ENCODE measurements around the gene FAM163A.
"Not testable (repeated sequence)": the region's sequence is repeated elsewhere in the genome, so short reads cannot be mapped to it uniquely, and the experiment has no call there.

FAM163A gene

DNA sequence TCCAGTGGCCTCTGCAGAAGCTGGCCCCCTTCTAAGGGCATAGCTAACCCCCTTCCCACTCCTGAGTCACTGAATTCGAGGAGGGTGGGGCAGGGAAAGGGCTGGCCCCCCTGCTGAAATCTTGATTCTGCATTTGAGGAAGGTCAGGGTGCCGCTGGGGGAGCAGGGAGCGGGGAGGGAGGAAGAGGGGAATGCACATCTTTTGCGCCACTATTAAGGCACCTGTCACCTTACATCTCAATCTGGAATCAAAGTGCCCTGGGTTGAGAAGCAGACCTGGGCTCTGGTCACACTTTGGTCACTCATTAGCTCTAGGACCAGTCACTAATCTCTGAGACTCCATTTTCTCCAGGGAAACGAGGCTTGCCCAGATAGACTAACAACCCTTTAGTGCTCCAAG lies 72.5 kb downstream of the FAM163A start:
- DNase-seq (ENCODE audit: low read depth in 2 of 2) = no peak

DNA sequence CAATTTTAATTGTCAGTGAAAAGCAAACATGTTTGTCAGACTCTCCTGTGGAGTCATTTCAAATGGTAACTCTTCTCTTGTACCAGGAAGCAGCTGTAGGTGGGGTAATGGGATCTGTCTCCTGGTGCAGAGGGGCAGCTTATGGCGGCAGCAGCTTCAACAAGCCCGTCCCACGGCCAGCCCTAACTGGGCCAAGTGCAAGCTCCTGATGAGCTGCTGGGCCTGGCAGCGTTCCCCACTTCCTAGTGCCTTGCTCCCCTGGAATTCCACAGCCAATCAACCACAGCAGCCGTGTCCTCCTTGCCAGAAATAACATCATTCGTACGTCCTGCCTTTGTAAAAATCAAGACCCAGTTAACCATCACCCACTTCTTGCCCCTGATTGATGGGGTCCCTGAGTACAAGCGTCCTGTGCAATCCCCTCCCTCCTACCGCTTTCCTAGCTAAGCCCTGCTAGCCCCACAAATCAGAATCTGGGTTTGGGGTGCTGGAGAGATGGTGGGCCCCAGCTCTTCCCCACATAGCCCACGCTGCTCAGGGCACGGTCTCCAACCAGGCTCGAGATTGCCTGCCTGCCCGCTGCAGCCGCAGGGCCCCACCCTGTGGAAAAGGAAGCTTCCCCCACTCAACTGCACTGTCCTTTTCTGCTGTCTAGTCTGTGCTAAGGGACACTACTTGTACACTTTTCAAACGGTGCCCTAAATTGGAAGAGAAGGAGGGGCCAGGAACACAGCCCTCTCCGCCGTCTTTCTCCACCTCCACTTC lies 73.3 kb downstream of the FAM163A start:
- DNase-seq (ENCODE audit: low read depth in 2 of 2) = no peak

DNA sequence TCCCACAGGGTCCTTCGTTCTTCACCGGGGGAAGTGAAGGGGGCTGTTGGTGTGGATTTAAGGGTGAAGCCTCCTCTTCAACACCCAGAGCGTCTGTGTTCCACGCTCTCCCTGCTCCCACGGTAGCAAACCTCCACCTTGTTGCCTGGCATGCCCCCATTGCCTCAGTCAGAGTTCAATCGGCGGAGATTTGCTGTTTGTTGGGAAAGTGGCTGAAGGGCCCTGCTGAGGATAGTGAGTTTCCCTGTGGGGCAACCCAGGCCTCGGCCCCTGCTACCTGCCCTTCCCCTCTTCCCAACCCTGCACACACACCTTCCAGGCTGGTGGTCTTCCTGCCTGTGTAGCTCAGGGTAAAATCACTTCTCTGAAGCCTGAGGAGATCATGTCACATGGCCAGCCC lies 74.0 kb downstream of the FAM163A start:
- no peak for DNase-seq (ENCODE audit: low read depth in 2 of 2)

DNA sequence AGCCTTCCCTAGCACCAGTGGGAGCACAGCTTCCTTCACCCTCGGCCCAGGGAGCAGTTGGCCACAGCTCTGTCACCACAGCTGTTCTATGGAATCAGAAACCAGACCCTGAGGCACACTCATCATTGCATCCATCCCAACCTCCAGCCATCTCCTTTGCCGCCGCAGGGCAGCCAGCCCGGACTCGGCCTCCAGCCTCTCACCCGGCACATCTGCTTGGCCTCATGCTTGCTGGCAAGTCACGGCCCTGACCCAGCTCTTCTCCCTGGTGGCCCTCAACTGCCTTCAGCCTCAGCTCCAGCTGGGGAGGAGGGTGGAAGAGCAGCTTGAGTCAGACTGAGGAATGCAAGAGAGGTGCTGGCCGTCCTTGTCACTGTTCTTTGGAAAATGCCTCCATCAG lies 74.7 kb downstream of the FAM163A start:
- DNase-seq (ENCODE audit: low read depth in 2 of 2) = no peak

DNA sequence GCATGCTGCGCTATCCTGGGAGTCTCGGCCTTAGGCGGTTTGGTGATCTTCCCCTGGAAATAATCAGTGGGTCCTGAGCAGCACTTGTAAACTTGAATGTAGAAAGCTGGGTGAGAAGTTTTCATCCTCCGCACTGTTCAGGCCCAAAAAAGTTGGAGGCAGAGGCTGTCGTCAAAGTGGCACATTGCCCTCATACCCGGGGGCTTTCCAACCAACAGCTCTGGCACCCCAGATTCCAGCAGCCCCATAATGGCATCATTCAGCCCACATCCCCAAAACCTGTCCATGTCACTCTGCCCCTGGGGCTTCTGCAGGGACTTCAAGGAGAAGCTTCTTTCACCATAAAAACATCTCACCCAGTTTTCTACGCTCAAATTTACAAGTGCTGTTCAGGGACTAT lies 75.2 kb downstream of the FAM163A start:
- DNase-seq (ENCODE audit: low read depth in 2 of 2) = no peak

DNA sequence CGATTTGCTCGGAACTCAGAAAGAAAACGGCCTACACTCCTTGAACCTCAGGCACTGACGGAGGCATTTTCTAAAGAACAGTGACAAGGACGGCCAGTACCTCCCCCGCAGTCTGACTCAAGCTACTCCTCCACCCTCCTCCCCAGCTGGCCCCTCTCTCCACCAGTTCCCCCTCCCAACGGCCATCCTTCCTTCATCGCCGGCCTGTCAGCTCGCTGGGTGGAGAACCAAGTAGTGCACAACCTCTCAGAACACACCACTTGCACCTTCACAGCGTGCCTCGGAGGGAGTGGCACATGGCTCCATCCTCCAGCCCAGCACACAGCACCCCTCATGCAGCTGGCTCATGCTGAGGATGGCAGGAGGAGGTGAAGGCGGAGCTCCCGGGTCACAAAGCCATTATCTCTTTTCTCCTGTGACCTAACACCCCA lies 75.7 kb downstream of the FAM163A start:
- DNase-seq (ENCODE audit: low read depth in 2 of 2) = no peak

DNA sequence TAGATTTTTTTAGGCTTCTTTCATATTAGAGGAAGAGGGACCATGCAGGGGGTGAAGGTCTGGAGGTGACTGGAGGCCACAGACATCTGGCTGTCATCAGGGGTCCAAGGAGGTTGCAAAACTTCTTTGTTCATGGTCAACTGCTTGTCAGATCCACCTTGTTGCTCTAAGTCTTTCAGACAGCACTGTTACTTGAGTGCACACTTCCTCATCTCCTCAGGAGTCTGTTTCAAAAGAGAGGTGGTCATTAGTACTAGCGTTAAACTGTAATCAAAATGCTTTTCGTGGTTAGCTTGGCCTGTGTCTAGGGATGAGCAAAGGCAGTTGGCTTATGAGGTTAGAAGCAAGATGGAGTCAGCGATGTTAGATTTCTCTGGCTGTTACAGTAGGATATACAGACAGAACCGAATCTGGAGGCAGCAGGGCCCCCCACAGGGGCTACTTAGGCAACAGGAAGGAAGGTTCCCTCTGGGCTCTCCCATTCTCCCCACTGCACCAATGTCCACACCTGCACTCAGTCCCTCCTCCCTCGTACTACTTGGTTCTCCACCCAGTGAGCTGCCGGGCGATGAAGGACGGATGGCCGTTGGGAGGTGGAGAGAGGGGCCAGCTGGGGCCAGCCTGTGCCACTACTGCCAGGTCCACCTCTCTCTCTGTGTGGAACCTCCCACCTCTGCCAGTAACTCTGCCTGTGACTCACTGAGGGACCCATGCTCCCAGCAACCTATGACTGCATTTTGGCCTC lies 77.3 kb downstream of the FAM163A start:
- DNase-seq (ENCODE audit: low read depth in 2 of 2) = no peak

DNA sequence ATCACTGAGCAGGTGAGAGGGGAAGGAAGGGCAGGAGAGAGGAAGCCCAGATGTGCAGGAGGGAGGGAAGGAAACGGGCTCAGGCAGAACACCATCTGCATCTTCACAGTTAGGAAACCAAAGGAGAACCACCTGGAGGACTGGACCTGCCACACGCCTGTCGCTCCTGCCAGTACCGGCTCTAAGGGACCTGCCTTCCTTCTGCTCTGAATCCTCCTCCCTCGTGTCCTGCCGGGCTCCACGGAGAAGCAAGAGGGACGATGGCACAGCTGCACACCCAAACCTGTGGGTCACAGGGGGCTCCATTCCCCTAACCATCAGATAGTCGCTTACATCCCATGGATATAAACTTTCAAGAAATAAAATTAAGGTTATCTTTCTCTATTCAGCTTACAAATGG lies 78.4 kb downstream of the FAM163A start:
- no peak for DNase-seq (ENCODE audit: low read depth in 2 of 2)

DNA sequence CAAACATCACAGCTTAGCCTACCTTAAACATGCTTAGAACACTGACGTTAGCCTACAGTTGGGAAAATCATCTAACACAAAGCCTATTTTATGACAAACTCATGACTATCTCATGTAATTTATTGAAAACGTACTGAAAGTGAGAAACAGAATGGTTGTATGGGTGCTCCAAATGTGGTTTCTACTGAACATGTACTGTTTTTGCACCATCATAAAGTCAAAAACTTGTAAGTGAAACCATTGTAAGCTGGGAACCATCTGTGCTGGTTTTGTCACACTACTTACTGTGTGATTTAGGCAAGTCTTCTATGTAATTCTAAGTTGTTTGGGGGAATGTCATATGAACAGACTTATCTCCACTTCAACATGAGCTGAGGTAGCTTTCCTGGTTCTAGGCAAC lies 79.0 kb downstream of the FAM163A start:
- DNase-seq (ENCODE audit: low read depth in 2 of 2) = no peak

DNA sequence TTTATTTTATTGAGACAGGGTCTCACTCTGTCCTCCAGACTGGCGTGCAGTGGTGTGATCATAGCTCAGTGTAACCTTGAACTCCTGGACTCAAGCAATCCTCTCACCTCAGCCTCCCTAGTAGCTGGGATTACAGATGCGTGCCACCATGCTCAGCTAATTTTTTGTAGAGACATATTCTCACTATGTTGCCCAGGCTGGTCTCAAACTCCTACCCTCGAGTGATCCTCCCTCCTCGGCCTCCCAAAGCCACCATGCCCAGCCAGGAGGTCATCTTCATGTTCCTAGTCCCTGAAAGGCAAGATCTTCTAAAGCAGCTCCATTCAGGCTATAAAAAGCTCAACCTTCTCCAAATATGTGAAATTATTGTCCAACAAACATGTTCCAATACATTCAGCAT lies 80.6 kb downstream of the FAM163A start:
- DNase-seq (ENCODE audit: low read depth in 2 of 2) = no peak

DNA sequence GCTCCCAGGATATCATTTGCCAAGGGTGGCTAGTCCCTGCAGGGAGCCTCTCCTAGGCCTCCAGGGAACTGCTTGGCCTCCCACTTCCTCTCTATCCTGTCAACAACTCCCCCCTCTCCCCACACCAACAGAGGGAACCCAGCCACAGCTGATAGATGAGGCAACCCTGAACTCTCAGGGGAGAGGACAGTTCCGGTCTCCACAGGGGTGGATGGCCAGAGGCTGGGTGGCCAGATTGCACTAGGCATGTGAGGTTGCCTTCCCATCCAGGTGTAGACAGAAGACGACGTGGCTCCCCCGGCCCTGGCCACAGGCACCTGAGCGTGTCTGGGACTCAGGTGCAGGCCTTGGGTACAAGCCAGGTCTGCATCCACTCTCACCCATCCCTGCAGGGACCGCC lies 81.2 kb downstream of the FAM163A start:
- DNase-seq (ENCODE audit: low read depth in 2 of 2) = no peak

DNA sequence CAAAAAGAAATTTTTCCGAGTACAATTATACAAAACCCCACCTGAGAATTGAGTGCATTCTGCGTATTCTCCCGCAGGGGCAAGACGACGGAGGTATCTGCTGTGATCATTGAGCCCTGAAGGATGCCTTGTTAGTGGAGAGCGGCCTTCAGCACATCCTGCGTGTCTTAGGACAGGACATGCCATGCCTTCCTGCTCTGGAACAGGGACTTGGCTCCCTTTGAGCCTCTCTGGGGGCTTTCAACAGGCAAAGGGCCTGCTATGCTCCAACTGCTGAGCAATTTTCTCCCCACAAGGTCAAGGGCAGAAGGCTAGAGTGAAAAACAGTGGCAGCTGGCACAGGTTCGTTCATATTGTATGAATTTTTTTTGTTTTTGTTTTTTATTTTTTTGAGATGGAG lies 82.1 kb downstream of the FAM163A start:
- no peak for DNase-seq (ENCODE audit: low read depth in 2 of 2)

DNA sequence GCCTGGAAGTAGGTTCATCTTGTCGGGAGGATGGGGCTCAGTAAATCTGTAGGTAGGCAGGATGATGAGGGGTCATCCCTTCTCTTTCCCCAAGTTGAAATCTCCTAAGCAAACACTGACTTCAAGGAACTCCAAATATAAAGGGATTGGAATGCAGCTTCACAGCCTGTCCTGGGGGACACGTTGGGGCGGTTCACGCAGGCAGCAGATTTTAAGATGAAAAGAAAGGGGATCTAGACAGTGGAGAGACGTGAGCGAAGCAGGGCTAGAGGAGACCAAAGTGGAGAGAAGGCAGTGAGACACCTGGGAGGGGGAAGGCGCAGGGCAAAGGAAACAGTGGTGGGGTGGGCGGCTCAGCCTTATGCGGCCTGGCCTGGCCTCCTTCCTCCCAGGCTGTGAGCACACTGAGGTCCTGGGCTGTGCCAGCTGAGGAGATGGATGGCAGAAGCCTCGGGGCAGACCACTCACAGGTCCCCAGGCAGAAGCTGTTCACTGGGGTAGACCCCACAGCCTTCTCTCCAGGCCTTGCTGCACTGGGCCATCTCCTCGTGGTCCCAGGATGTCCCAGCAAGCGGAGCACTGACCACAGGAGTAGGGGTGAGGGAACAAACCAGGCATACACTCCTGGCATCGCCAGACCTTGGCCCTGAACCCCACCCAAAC lies 82.8 kb downstream of the FAM163A start:
- DNase-seq (ENCODE audit: low read depth in 2 of 2) = no peak

DNA sequence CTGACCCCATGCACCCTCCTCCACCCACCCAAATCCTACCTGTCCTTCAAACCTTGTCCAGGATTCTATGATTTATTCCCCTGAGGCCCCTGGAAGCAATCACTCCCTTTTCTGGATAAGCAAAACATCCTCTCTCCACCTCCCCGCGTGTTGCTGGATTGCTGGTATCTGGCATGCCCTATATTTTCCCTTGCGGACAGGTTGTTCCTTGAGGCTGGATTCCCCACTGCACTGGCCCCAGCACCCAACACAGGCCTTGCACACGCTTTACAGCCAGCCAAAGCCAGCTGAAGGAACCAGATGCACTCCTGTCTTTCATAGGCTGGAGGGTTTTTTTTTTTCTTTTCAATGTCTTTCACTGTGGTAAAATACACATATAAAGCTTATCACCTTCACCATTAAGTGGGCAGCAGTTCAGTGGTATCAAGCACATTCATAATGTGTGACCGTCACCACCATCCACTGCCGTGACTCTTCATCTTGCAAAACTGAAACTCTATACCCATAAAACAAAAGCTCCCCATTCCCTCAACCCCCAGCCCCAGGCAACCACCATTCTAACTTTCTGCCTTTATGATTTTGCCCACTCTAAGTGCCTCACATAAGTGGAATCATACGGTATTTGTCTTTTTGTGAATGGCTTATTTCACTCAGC lies 83.7 kb downstream of the FAM163A start:
- no peak for DNase-seq (ENCODE audit: low read depth in 2 of 2)

DNA sequence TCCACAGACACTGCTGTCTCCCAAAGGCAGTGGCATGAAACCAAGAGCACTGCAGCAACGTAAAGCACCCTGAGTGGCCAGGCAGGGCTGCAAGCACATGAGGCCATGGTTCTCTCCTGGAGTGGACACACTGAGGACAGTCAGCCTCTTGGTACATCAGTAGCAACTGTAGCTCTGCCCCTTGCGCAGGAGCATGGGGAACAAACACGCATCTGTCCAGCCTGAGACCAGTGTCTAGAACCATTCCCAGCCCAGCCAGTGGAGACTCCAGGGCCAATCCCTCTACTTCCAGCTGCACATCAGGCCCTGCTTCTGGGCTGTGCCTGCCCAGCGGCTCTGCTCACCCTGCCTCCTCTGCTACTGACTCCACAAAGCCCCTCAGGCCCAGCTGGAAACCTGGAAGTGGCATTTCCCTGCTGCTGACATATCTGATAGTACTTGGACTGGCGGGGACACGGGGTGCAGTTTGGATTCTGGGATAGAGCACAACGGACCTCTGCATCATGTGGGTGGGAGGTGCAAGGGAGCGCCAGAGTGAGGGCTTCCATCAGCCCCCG lies 85.5 kb downstream of the FAM163A start:
- DNase-seq (ENCODE audit: low read depth in 2 of 2) = no peak

DNA sequence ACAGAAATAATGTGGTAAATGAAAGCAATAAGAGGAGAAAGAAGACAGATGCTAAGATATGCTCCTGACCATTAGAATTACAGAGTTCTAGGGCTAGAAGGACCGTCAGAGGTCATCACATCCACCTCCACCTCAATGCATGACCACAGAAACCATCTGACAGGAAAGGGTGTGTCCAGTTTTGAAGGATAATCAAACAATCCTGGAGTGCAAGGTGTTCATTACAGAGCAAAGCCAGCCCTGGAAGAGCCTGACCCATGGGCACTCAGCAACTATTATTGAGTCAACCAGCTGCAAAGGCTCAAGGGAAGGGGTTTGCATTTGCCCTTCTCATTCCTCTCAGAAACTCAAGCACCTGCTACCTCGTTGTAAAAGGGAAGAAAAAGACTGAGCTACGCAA lies 88.1 kb downstream of the FAM163A start:
- DNase-seq (ENCODE audit: low read depth in 2 of 2) = no peak

DNA sequence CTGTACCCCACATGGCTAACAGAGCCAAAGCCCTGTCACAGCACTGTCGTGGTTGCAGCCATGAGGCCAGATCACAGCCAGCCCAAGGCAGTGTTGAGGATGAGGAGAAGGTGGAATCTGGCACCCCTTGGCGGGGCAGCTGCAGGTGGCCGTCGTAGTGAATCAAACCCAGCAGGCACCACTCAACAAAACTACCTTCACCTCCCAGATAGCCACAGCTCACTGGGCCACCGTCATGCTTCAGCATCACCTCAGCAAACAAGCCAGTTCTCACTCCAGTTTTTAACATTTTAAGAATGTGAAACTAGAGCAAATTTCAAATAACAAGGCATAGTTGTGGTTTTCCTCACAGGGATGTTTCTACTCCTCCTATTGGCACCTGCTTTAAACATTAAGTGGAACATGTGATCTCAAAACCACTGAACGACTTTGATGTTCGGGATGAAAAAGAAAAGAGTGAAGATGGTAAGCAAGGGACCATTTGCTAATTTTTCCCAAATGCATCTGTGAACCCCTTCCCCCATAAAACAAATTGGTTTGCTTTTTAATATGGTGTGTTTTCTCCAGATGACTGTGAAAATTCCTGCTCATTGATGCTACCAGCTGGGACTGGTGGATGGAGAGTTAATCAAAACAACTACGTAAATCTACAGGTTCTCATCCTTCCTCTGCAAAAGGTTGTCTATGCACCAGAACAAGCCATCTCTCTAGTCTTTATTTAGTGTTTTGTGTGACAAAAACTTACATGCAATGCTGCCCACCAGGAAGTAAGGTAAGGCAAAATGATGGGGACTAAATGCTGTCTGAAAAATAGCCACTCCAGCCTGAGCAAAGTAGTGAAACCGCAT lies 89.0 kb downstream of the FAM163A start:
- DNase-seq (ENCODE audit: low read depth in 2 of 2) = no peak

DNA sequence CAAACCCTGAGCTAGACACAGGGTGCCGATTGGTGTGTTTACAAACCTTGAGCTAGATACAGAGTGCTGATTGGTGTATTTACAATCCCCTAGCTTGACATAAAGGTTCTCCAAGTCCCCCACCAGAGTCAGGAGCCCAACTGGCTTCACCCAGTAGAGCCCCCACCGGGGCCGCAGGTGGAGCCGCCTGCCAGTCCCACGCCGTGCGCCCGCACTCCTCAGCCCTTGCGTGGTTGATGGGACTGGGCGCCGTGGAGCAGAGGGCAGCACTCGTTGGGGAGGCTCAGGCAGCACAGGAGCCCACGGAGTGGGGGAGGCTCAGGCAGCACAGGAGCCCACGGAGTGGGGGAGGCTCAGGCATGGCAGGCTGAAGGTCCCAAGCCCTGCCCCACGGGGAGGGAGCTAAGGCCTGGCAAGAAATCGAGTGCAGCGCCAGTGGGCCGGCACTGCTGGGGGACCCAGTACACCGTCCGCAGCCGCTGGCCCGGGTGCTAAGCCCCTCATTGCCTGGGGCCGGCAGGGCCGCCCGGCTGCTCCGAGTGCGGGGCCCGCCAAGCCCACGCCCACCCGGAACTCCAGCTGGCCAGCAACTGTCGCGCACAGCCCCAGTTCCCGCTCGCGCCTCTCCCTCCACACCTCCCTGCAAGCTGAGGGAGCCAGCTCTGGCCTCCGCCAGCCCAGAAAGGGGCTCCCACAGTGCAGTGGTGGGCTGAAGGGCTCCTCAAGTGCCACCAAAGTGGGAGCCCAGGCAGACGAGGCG lies 93.8 kb downstream of the FAM163A start:
- not testable (repeated sequence) for DNase-seq (ENCODE audit: low read depth in 2 of 2)

DNA sequence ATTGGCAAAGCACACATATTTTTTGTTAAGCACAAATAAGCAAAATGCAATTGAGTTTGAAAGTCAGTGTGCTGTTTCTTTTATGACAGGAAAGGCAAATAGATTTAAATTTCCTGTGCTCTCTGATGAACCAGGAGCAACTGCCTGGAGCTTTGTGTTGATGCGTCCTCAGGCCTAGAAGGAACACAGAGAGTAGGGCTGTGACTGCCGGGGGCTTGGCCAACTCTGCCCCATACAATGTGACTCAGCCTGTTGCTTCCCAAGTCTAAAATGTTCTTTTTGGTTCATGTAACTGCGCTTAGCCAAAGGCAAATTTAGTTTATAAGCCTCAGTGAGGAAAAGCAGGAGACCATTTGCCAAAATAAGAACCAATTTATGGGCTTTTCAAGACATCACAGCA lies 97.0 kb downstream of the FAM163A start:
- DNase-seq (ENCODE audit: low read depth in 2 of 2) = no peak

DNA sequence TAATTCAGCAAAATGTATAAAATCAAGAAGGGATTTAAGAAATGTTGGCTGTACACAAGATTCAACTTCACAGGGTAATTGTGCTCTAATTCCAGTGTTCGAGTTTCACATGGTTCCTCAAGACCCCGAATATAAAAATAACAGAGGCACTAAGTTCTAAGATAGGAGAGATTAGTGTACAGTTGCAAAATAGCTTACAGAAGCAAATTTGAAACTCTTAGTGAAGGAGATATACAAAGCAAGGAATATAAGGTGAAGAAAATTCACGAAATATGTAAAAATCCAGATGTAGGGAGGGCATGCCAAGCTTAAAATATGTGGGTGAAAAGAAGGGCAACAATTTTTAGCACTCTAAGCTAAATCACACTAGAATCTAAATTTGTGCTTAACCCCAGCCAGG lies 105.1 kb downstream of the FAM163A start:
- DNase-seq (ENCODE audit: low read depth in 2 of 2) = no peak

Data from stimulated activated CD8-positive, alpha-beta memory T cell treated with anti-CD3 and anti-CD28 coated beads, Interleukin-7, amount 100 ng/mL, for 1 hour (primary cell).